ENCODE data around the gene TCEAL9.

- no peak for TF ChIP-seq CTCF (IDR thresholded peaks at IDR 0.05)
- TF ChIP-seq POLR2A (IDR thresholded peaks at IDR 0.05): no peak
These were observed 6.7 kb downstream of the TCEAL9 start for GRCh38 chrX:103363046-103363445.
